OCI-LY3 (cell line): ENCODE measurements around the gene P2RX6.

Source experiments
- H2AFZ ChIP-seq: fragments of 200-600, 300-600 bp; shearing (Covaris generic); 2 replicates; pipeline ENCODE4 v1.6.0; 2014; ENCODE audit warnings: antibody characterized with exemption, low read depth, low read length
- H3K27ac ChIP-seq: fragments of 200-600, 300-600 bp; sonication (generic); 2 replicates; pipeline ENCODE4 v1.5.1; 2014; ENCODE audit warnings: mild to moderate bottlenecking, low read length, moderate library complexity, mixed read lengths
- H3K27me3 ChIP-seq: fragments of 200-600, 300-600 bp; sonication (generic); 2 replicates; pipeline ENCODE4 v1.6.1; 2014; ENCODE audit warnings: low read depth, low read length, mixed read lengths
- H3K36me3 ChIP-seq: fragments of 200-600, 300-600 bp; sonication (generic); replicated peaks from 2 replicates; pipeline ENCODE3; 2014; ENCODE audit warnings: low read depth, low read length, mixed read lengths
- H3K4me1 ChIP-seq: fragments of 300-600, 200-600 bp; sonication (generic); 2 replicates; pipeline ENCODE4 v1.6.1; 2014; ENCODE audit warnings: low read length, mixed read lengths
- H3K4me2 ChIP-seq: fragments of 200-600, 300-600 bp; sonication (generic); 2 replicates; pipeline ENCODE4 v1.6.1; 2014; ENCODE audit warnings: low read length, mixed read lengths
- H3K4me3 ChIP-seq: fragments of 300-600, 200-600 bp; sonication (generic); 2 replicates; pipeline ENCODE4 v1.5.1; 2014; ENCODE audit warnings: antibody characterized with exemption, mild to moderate bottlenecking, low read length, moderate library complexity
- H3K79me2 ChIP-seq: fragments of 300-600, 200-600 bp; shearing (Covaris generic); 2 replicates; pipeline ENCODE4 v1.6.1; 2014; ENCODE audit warnings: mild to moderate bottlenecking, low read length, mixed read lengths
- H3K9ac ChIP-seq: fragments of 300-600, 200-600 bp; shearing (Covaris generic); 2 replicates; pipeline ENCODE4 v1.6.0; 2014; ENCODE audit warnings: mild to moderate bottlenecking, low read length, moderate library complexity
- H3K9me3 ChIP-seq: fragments of 200-600, 300-600 bp; shearing (Covaris generic); 2 replicates; pipeline ENCODE4 v1.6.1; 2014; ENCODE audit warnings: low read length, mixed read lengths; ENCODE audit not compliant: insufficient read depth
- H4K20me1 ChIP-seq: fragments of 200-600, 300-600 bp; sonication (generic); 2 replicates; pipeline ENCODE4 v1.6.1; 2016; ENCODE audit warnings: low read length, mixed read lengths; ENCODE audit not compliant: insufficient read depth
- EZH2phosphoT487 ChIP-seq: fragments of 200-600 bp; shearing (Covaris generic); IDR thresholded peaks from 2 replicates; pipeline ENCODE4 v1.6.1; 2018; ENCODE audit warnings: antibody characterized with exemption, mixed run types, low read depth
- TF ChIP-seq, protein P1 (sequence below): fragments of 200-600, 300-600 bp; sonication (generic); IDR thresholded peaks from 2 replicates; pipeline ENCODE4 v1.5.1; 2014; ENCODE audit warnings: antibody characterized with exemption, low read length, low read depth

The P2RX6 gene

DNA sequence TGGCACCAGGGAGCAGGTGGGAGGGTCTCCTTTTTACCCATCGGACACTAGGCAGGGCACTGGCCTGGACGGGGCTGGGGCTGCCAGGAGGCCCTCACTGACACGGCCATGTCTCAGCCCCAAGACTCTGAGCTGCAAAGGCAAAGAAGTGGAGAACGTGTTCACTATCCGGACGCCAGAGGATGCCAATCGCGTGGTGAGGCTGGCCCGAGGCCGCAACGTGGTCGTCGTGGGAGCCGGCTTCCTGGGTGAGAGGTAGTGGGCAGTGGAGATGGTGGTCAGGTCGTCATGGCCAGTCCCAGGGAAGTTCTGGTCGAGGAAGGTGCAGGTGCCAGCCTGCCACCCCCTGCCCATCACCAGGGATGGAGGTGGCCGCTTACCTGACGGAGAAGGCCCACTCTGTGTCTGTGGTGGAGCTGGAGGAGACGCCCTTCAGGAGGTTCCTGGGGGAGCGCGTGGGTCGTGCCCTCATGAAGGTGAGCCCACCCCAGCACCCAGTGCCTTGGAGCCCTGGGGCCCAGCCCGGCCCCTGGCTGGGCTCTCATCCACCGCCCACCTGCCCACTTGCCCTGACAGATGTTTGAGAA is 38.6 kb upstream of the P2RX6 start:
- H3K9ac ChIP-seq, result no peak overlapping the region

DNA sequence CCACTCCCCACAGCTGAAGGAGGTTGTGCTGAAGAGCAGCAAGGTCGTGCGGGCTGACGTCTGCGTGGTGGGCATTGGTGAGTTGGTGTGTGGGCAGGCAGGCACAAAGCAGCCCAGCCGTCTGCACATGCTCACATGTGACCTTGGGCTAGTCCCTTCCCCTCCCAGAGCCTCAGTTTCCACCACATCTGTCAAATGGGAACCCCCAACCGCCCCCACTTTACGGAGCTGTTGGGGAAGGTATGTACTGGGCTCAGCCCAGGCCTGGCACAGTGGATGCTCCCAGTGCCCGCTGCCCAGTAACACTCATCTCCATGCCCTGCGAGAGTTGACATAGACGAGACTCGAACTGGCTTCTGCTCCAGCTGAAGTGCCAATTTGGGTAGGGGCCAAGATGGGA is 37.9 kb upstream of the P2RX6 start:
- H3K27ac ChIP-seq, result no peak overlapping the region
- H3K4me2 ChIP-seq, result no peak overlapping the region
- no peaks in the 10 kb centered on the region for H3K27me3 ChIP-seq
- peaks cover 12% of the 10 kb centered on the region for H3K4me1 ChIP-seq
- H3K9me3 ChIP-seq, result no peaks in the 10 kb centered on the region
- peaks cover 6% of the 10 kb centered on the region for H3K79me2 ChIP-seq
- no peak overlapping the region for H3K4me3 ChIP-seq
- H2AFZ ChIP-seq, result no peak overlapping the region
- no peak for TF ChIP-seq EZH2phosphoT487
- TF ChIP-seq, protein P1, sequence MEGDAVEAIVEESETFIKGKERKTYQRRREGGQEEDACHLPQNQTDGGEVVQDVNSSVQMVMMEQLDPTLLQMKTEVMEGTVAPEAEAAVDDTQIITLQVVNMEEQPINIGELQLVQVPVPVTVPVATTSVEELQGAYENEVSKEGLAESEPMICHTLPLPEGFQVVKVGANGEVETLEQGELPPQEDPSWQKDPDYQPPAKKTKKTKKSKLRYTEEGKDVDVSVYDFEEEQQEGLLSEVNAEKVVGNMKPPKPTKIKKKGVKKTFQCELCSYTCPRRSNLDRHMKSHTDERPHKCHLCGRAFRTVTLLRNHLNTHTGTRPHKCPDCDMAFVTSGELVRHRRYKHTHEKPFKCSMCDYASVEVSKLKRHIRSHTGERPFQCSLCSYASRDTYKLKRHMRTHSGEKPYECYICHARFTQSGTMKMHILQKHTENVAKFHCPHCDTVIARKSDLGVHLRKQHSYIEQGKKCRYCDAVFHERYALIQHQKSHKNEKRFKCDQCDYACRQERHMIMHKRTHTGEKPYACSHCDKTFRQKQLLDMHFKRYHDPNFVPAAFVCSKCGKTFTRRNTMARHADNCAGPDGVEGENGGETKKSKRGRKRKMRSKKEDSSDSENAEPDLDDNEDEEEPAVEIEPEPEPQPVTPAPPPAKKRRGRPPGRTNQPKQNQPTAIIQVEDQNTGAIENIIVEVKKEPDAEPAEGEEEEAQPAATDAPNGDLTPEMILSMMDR, result no peak
- no peaks in the 10 kb centered on the region for H3K36me3 ChIP-seq
- H4K20me1 ChIP-seq, result no peaks in the 10 kb centered on the region
- no peak overlapping the region for H3K9ac ChIP-seq

More for the DNA sequence above, 38.6 kb upstream of the P2RX6 start:
- H3K9me3 ChIP-seq, result no peaks in the 10 kb centered on the region
- no peak overlapping the region for H3K4me2 ChIP-seq
- peaks cover 3% of the 10 kb centered on the region for H3K79me2 ChIP-seq
- H3K4me3 ChIP-seq, result no peak overlapping the region
- H3K27ac ChIP-seq, result no peak overlapping the region
- H4K20me1 ChIP-seq, result no peaks in the 10 kb centered on the region
- no peak for TF ChIP-seq EZH2phosphoT487
- TF ChIP-seq, protein P1, result no peak
- H3K27me3 ChIP-seq, result no peaks in the 10 kb centered on the region
- H3K36me3 ChIP-seq, result no peaks in the 10 kb centered on the region
- peaks cover 12% of the 10 kb centered on the region for H3K4me1 ChIP-seq
- H2AFZ ChIP-seq, result no peak overlapping the region

DNA sequence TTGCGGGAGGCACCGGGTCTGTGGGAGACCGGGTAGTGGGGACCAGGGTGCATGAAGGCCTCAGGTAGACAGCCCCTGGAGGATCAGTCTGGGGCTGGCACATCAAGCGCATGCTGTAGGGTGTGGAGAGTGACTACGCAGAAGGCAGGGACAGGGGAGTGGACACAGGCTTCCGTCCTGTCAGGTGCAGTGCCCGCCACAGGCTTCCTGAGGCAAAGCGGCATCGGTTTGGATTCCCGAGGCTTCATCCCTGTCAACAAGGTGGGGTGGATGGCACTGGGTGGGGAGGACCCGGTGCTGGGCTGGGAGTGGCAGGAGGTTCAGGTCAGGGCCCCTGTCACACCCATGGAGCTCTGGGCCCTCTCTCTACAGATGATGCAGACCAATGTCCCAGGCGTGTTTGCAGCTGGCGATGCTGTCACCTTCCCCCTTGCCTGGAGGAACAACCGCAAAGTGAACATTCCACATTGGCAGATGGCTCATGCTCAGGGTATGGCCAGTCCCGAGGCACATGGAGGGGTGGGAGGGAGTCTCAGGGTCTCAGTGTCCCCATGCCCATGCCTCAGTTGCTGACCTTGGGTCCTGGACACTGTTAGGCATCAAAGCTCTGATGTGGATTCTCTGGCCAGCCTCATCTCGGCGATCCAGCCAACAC is 37.3 kb upstream of the P2RX6 start:
- no peak overlapping the region for H3K9ac ChIP-seq
- H3K4me2 ChIP-seq, result no peak overlapping the region
- TF ChIP-seq EZH2phosphoT487, result no peak
- TF ChIP-seq, protein P1, result no peak
- no peaks in the 10 kb centered on the region for H4K20me1 ChIP-seq
- H3K9me3 ChIP-seq, result no peaks in the 10 kb centered on the region
- H3K79me2 ChIP-seq, result peaks cover 11% of the 10 kb centered on the region
- H3K4me3 ChIP-seq, result no peak overlapping the region
- H3K27me3 ChIP-seq, result no peaks in the 10 kb centered on the region
- no peak overlapping the region for H2AFZ ChIP-seq
- H3K4me1 ChIP-seq, result peaks cover 8% of the 10 kb centered on the region
- H3K36me3 ChIP-seq, result no peaks in the 10 kb centered on the region
- no peak overlapping the region for H3K27ac ChIP-seq

DNA sequence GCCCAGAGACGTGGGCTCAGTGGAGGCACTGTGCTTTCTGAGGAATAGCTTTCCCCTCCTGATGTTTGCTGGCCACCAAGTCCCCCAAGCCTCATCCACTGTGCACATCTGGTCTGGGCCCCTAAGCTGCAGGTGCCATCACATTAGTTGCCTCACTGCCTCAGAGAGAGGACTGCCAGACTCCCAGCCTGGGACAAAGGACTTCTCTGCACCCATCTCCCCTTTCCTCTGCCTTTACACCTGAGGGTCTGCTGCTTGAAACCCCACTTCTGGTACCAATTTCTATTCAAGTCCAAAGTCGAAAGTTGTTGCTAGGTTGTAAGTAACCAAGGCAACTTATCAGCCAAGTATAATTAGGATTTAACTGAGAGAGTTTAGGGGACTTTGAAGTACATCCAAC is 36.5 kb upstream of the P2RX6 start:
- Histone ChIP-seq H3K36me3 (no peaks in the 10 kb centered on the region), H3K4me2 (no peak overlapping the region), H4K20me1 (no peaks in the 10 kb centered on the region), H2AFZ (no peak overlapping the region), H3K79me2 (peaks cover 19% of the 10 kb centered on the region), H3K4me3 (no peak overlapping the region), H3K27ac (no peak overlapping the region), H3K9ac (no peak overlapping the region), H3K27me3 (no peaks in the 10 kb centered on the region), H3K9me3 (no peaks in the 10 kb centered on the region), H3K4me1 (peaks cover 15% of the 10 kb centered on the region)
- TF ChIP-seq, protein P1, result no peak
- TF ChIP-seq EZH2phosphoT487, result no peak
